DND-41 (cell line): ENCODE data around the gene MT1H.

Source experiments
- ATAC-seq: fragments of 200-7000 bp; cut with Tn5 transposase; 3 replicates; pipeline ENCODE4 v1.9.1; 2021; ENCODE audit warnings: low read depth; ENCODE audit not compliant: insufficient read depth
- DNase-seq: peaks from one replicate; pipeline ENCODE4 v3.0.0-alpha.2; 2020
- H2AFZ ChIP-seq: 2 replicates; pipeline ENCODE4 v1.6.0; 2012; ENCODE audit warnings: low read depth, low read length
- H3K27ac ChIP-seq: 2 replicates; pipeline ENCODE4 v1.5.1; 2012; ENCODE audit warnings: low read length, inconsistent platforms
- H3K27me3 ChIP-seq: fragments of 200-600 bp; sonication (generic); 2 replicates; pipeline ENCODE4 v1.6.0; 2012; ENCODE audit warnings: low read length, mild to moderate bottlenecking, inconsistent platforms; ENCODE audit not compliant: insufficient read depth, poor library complexity
- H3K36me3 ChIP-seq: 2 replicates; pipeline ENCODE4 v1.5.1; 2012; ENCODE audit warnings: low read length, inconsistent platforms; ENCODE audit not compliant: insufficient read depth
- H3K4me1 ChIP-seq: 2 replicates; pipeline ENCODE4 v1.5.1; 2012; ENCODE audit warnings: mild to moderate bottlenecking, low read length; ENCODE audit not compliant: insufficient read depth
- H3K4me2 ChIP-seq: 2 replicates; pipeline ENCODE4 v1.6.0; 2012; ENCODE audit warnings: mild to moderate bottlenecking, moderate library complexity, low read length, inconsistent platforms; ENCODE audit not compliant: insufficient read depth
- H3K4me3 ChIP-seq, 2 experiments: fragments of 200-600 bp in 1 of 2; shearing (Covaris generic) in 1 of 2; 2 replicates each; pipeline ENCODE4 v1.5.1; 2012 to 2016; ENCODE audit warnings: inconsistent platforms in 2 of 2, low read length in 2 of 2, mild to moderate bottlenecking in 2 of 2, low read depth in 1 of 2, moderate library complexity in 1 of 2
- H3K79me2 ChIP-seq: 2 replicates; pipeline ENCODE4 v1.6.0; 2012; ENCODE audit warnings: low read length, inconsistent platforms; ENCODE audit not compliant: insufficient read depth
- H3K9ac ChIP-seq: 2 replicates; pipeline ENCODE4 v1.6.0; 2012; ENCODE audit warnings: low read depth, mild to moderate bottlenecking, inconsistent platforms, low read length, moderate library complexity
- H3K9me3 ChIP-seq: 2 replicates; pipeline ENCODE4 v1.5.1; 2012; ENCODE audit warnings: low read length, moderate library complexity, mild to moderate bottlenecking, inconsistent platforms; ENCODE audit not compliant: insufficient read depth, severe bottlenecking
- H4K20me1 ChIP-seq: 2 replicates; pipeline ENCODE4 v1.6.0; 2012; ENCODE audit warnings: low read length; ENCODE audit not compliant: insufficient read depth
- CTCF ChIP-seq: IDR thresholded peaks from 2 replicates; pipeline ENCODE4 v1.5.1; 2012; ENCODE audit warnings: borderline replicate concordance, low read length, moderate library complexity, mild to moderate bottlenecking; ENCODE audit not compliant: poor library complexity, severe bottlenecking; ENCODE audit errors: extremely low read depth
- EZH2 ChIP-seq: IDR thresholded peaks from 3 replicates; pipeline ENCODE4 v1.6.1; 2012; ENCODE audit warnings: borderline replicate concordance, low read depth, mild to moderate bottlenecking, moderate library complexity, low read length, inconsistent platforms; ENCODE audit not compliant: severe bottlenecking

Gene MT1H

GRCh38 chr16:56684256-56684925, 14.8 kb downstream of the MT1H start:
- Histone ChIP-seq H3K4me2 (no peak overlapping the region), H3K9ac (no peak overlapping the region), H4K20me1 (no peaks in the 10 kb centered on the region), H3K4me3 (no peak overlapping the region), H3K4me1 (peaks cover 24% of the 10 kb centered on the region), H3K27ac (no peak overlapping the region), H3K9me3 (no peaks in the 10 kb centered on the region), H3K27me3 (no peaks in the 10 kb centered on the region), H2AFZ (no peak overlapping the region), H3K36me3 (no peaks in the 10 kb centered on the region), H3K79me2 (no peaks in the 10 kb centered on the region)
- no peak for TF ChIP-seq EZH2
- no peak for TF ChIP-seq CTCF
- DNase-seq (no peak), ATAC-seq (no peak)

- no peak for TF ChIP-seq CTCF
- TF ChIP-seq EZH2, result no peak
- Histone ChIP-seq H3K4me1 (peaks cover 24% of the 10 kb centered on the region), H4K20me1 (no peaks in the 10 kb centered on the region), H3K4me2 (no peak overlapping the region), H3K9me3 (no peaks in the 10 kb centered on the region), H3K9ac (no peak overlapping the region), H3K79me2 (no peaks in the 10 kb centered on the region), H2AFZ (no peak overlapping the region), H3K27ac (no peak overlapping the region), H3K36me3 (no peaks in the 10 kb centered on the region), H3K27me3 (no peaks in the 10 kb centered on the region), H3K4me3 (no peak overlapping the region)
- no peak for DNase-seq
- no peak for ATAC-seq
These were observed 15.4 kb downstream of the MT1H start for GRCh38 chr16:56684926-56685590.

- Histone ChIP-seq H3K9ac (no peak overlapping the region), H3K4me3 (no peak overlapping the region), H4K20me1 (no peaks in the 10 kb centered on the region), H3K4me2 (no peak overlapping the region), H3K27me3 (no peaks in the 10 kb centered on the region), H3K27ac (no peak overlapping the region), H3K9me3 (no peaks in the 10 kb centered on the region), H3K4me1 (peaks cover 20% of the 10 kb centered on the region), H3K79me2 (no peaks in the 10 kb centered on the region), H3K36me3 (no peaks in the 10 kb centered on the region), H2AFZ (no peak overlapping the region)
- no peak for TF ChIP-seq EZH2
- no peak for TF ChIP-seq CTCF
- ATAC-seq (no peak), DNase-seq (no peak)
These were observed 17.1 kb downstream of the MT1H start for GRCh38 chr16:56686758-56687157.
